GM18498 (cell line): ENCODE results near the gene TAS2R14.

Experiments used
- ATAC-seq: cut with Tn5 transposase; IDR thresholded peaks from one replicate; pipeline ENCODE4 v1.9.1; 2021; ENCODE audit warnings: mild to moderate bottlenecking, moderate library complexity; ENCODE audit not compliant: unreplicated experiment

The TAS2R14 gene

GRCh38 chr12:10939163-10939562, at the start of gene TAS2R14:
TSS of gene TAS2R14 (minus strand) at chr12:10939263. CDS start at chr12:10939207, 56 bp downstream.
- no peak for ATAC-seq

GRCh38 chr12:10986812-10987211, 47.7 kb upstream of the TAS2R14 start, which contains the start of gene TAS2R50:
TSS of gene TAS2R50 (minus strand) at chr12:10986912. CDS start at chr12:10986860, 52 bp downstream.
- no peak for ATAC-seq

GRCh38 chr12:10982244-10982643, 43.2 kb upstream of the TAS2R14 start:
- ATAC-seq, result no peak

DNA sequence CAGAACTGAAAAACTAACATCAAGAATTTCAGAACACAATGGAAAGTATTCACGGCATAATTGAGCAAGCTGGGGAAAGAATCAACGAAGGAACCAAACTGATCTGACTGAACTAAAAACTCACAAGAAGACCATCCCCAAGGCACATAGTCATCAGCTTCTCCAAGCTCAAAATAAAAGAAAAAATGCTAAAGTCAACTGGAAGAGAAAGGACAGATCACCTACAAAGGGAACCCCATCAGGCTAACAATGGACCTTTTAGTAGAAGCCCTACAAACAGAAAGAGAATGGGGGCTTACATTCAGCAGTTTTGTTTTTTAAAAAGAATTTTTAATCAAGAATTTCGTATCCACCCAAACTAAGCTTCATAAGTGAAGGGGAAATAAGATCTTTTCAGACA, 35.9 kb upstream of the TAS2R14 start:
- ATAC-seq, result no peak

DNA sequence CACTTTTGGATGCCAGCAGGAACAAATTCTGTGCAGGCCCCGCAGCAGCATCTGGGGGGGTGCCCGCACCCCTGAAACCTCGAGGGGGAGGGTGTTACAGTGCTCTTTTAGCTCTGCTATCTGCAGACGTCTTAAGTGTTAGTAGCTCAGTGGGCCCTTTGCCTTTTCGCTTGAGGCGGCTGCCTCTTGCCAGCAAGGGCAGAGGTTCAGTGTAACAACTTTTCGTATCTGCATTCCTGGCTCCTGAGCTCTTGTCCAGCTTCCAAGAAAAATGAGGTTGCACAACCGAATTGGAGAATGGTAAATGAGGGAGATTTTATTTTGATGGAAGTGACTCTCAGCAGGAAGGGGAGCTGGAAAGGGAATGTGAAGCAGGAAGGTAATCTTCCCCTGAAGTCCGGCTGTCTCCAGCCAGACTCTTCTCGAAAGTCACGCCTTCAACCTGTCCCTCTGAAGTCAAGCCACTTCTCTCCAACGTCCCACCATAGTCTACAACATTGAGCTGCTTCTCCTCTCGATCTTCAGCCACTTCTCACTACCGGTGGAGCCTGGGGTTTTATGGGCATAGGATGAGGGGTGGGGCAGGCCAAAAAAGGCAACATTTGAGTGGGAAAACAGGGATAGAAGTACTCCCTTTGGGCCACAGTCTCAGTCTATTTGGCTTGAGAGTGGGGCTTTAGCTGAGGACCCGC, 29.8 kb upstream of the TAS2R14 start:
- no peak for ATAC-seq

- no peak for ATAC-seq
These were observed 28.3 kb upstream of the TAS2R14 start for GRCh38 chr12:10967409-10967808.

- ATAC-seq, result no peak
These were observed 27.3 kb upstream of the TAS2R14 start for GRCh38 chr12:10966314-10966713.

- no peak for ATAC-seq
These were observed 26.4 kb upstream of the TAS2R14 start for GRCh38 chr12:10965476-10965875.

DNA sequence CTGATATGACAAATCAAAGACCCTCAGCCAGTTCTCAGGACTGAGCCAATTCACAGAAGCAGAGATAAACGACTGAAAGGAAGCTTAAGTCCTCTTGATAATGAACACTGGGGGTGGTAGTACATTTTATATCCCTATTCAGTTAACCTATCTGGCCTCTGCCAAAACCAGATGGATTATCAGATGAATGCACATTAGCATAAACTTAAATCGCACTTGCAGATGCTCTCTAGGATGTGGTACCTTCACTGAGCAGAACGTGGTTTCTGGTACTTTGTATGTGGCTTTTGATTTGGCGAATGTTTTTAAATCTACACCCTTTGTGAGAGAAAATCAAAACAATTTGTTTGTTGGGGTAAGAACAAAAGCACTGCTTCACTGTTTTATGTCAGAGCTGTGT, 21.1 kb upstream of the TAS2R14 start:
- no peak for ATAC-seq

DNA sequence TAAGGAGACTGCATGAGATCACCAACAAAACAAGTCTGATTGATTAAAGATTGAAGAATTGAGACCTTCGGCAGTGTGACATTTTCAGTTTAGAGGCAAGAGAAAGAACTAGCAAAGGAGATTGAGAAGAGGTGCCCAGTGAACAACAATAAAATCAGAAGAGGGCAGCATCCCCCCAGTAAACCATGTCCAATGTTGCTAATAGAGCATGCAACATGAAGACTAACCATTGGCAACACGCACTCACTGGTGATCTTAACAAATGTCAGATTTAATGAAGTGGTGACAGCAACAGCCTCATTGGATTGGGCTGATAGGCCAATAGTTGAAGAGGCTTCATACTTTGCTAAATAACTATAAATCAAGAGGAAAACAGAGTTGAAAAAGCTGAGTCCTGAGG, 20.7 kb upstream of the TAS2R14 start:
- no peak for ATAC-seq

DNA sequence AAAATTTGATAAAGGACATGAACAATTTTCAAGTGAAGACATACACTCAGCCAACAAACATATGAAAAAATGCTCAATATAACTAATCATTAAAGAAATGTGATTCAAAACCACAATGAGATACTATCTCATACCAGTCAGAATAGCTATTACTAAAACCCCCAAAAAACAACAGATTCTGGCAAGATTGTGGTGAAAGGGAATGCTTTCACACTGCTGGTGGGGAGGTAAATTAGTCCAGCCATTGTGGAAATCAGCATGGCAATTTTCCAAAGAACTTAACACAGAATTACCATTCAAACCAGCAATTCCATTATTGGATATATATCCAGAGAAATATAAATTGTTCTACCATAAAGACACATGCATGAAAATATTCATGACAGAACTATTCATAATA, 18.7 kb upstream of the TAS2R14 start:
- no peak for ATAC-seq

DNA sequence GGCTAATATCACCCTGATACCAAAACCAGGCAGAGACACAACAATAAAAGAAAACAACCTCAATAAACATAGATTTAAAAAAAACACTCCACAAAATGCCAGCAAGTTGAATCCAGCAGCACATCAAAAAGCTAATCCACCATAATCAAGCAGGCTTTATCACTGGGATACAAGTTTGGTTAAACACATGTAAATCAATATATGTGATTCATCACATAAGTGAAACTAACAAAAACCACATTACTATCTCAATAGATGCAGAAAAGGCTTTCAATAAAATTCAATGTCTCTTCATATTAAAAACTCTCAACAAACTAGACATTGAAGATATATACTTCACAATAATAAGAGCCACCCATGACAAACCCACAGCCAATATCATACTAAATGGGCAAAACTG, 17.0 kb upstream of the TAS2R14 start:
- ATAC-seq, result no peak

DNA sequence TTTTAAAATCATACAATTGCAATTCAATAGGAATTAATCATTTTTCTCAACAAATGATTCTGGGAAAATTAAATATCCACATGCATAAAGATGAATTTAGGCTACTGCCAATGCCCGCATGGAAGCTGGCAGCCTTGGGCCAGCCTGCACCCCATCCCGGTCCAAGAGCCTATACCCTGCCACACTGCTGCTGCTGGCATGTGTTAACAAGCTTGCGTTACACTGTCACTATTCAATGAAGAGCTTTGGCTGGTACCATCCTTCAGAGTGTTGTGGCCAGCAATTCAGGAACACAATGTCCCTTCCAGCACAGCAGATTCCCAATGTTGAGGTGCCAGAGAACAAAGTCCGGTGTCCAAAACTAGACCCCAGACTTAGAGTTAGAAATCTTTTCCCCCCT, 13.6 kb upstream of the TAS2R14 start:
- no peak for ATAC-seq

DNA sequence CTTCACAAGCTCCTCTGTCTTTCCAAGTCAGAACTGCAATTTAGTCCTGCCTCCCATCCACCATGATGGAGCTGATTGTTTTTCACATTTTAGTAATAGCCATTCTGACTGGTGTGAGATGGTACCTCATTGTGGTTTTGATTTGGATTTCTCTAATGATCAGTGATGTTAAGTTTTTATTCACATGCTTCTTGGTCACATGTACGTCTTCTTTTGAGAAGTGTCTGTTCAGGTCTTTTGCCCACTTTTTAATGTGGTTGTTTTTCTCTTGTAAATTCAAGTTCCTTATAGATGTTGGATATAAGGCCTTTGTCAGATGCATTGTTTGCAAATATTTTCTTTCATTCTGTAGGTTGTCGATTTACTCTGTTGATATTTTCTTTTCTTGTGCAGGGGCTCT, 4.1 kb upstream of the TAS2R14 start:
- no peak for ATAC-seq

- no peak for ATAC-seq
These were observed 3.0 kb upstream of the TAS2R14 start for GRCh38 chr12:10941916-10942607.

GRCh38 chr12:10941369-10941768, 2.3 kb upstream of the TAS2R14 start:
- no peak for ATAC-seq

- no peak for ATAC-seq
These were observed 1.3 kb upstream of the TAS2R14 start for GRCh38 chr12:10940389-10940788.

GRCh38 chr12:10936506-10936905, 2.6 kb downstream of the TAS2R14 start:
- ATAC-seq, result no peak

DNA sequence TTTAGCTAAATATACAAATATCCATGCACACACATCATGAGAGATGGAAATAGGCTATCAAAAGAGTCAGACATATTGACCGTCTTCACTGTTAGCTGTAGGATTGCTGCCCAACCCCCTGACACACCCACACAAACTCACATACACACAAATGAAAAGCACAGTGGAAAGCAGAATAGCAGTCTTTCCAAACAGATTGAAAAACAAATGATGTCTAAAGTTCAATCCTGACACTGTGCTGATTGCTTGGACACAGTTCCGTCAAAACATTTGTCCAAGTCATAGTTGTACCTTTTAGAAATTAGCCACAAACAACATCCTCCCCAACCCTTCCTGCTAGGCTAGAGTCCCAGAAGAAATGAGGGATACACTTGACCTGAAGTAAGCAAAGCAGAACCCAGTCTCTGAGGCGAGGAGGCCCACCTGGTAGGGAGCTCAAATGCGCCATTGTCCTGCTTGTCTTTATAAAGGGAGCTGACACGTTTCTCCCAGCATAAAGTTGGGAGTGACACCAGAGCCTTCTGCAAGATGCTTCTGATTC, 10.2 kb downstream of the TAS2R14 start, which contains the start of gene PRH2:
PRH2 (plus strand) TSS at position 491 of the 541 bp plus-strand sequence; CDS start at position 529, 38 bp downstream.
- no peak for ATAC-seq

GRCh38 chr12:10926269-10926668, 12.8 kb downstream of the TAS2R14 start:
- ATAC-seq, result no peak

DNA sequence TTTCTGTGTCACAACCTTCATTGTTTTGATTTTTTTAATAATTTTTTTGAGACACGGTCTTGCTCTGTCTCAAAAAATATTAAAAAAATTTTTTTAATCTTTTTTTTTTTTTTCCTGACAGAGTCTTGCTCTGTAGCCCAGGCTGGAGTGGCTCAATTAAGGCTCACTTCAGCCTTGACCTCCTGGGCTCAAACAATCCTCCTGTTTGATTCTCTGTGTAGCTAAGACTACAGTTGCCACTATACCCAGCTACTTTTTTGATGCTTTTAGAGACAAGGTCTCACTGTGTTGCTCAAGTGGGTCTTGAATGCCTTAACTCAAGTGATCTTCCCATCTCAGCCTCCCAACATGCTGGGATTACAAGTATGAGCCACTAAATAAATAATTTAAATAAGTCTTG, 19.3 kb downstream of the TAS2R14 start:
- no peak for ATAC-seq

- ATAC-seq, result no peak
These were observed 28.7 kb downstream of the TAS2R14 start for GRCh38 chr12:10910380-10910779.
